Heart left ventricle (tissue), 13 donors: ENCODE results near the gene JDP2.

Experiments used
- POLR2A ChIP-seq, 2 donors: fragments of 450-650 bp; IDR thresholded peaks; one replicate each; pipeline ENCODE4 v1.6.1; 2017; ENCODE audit warnings: antibody characterized with exemption in 2 of 2, mild to moderate bottlenecking in 2 of 2, moderate library complexity in 2 of 2
- TF ChIP-seq, protein P1 (sequence below), 12 donors: fragments of 200-600 bp; sonication (generic) in 4 of 12; IDR thresholded peaks; one replicate each; pipeline versions ENCODE4 v1.5.0 to v1.8.0; 2018 to 2022; ENCODE audit warnings: antibody characterized with exemption in 12 of 12, mild to moderate bottlenecking in 5 of 12
- donor health status: ischemic (EF 13 %, LVEDD 7.1; RV severe dilation, severe dysfunction).
- donor health status: DM: no; HTN: yes; CAD: no.
- donor health status: DM: no; HTN: no; CAD: no.
- donor health status: ischemic (EF 25% LVEDD 6.9; RV normal size, moderate dysfunction).
- donor health status: ischemic (EF 25% LVEDD 5.7; RV mildly dilated, moderate dysfunction).
- donor health status: ischemic (EF 35%, LVEDD 5.7; RV mildly dilated, moderate dysfunction).
- donor health status: nonischemic (EF 11% LVEDD 7.7; RV severe dilation, severe dysfunction).
- donor health status: DM: yes; HTN: yes; CAD: no.
- donor health status: PGD.
- donor health status: ischemic (EF 29% LVEDD 5.4; RV normal size, mild dysfunction).
- donor health status: nonischemic (EF 23%, LVEDD 6.1; RV moderate dilation, normal function).

DNA sequence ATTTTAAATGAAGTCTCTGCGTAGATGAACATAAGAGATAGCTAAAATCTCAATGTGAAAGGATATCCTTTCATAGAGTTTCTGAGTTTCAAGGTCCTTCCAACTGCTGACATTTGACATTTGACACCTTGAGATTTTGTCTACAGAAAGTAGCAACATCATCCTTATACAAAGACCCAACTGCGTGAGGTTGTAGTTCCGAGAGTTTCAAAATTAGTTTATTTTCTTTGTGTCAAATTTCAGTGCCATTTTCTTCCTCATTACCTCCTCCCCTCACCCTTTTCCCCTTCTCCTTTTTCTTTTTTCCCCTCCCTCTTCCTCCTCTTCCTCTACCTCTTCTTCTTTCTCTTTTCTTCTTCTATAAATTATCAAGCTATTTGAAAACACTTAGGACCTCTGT, 67.6 kb downstream of the JDP2 start:
- TF ChIP-seq, protein P1, sequence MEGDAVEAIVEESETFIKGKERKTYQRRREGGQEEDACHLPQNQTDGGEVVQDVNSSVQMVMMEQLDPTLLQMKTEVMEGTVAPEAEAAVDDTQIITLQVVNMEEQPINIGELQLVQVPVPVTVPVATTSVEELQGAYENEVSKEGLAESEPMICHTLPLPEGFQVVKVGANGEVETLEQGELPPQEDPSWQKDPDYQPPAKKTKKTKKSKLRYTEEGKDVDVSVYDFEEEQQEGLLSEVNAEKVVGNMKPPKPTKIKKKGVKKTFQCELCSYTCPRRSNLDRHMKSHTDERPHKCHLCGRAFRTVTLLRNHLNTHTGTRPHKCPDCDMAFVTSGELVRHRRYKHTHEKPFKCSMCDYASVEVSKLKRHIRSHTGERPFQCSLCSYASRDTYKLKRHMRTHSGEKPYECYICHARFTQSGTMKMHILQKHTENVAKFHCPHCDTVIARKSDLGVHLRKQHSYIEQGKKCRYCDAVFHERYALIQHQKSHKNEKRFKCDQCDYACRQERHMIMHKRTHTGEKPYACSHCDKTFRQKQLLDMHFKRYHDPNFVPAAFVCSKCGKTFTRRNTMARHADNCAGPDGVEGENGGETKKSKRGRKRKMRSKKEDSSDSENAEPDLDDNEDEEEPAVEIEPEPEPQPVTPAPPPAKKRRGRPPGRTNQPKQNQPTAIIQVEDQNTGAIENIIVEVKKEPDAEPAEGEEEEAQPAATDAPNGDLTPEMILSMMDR (IDR thresholded peaks at IDR 0.05), result no peak
- no peak for TF ChIP-seq POLR2A (IDR thresholded peaks at IDR 0.05)
